ENCODE measurements around the gene ARAP1. TPM values are rescaled to one million over a fixed set of nuclear protein-coding genes. Genes with fewer than 3 reads are reported as not detected.
A peak's percentile ranks its signal among the peaks of the same experiment; 100 is the strongest.

ARAP1 gene
- total RNA-seq, 4 donors from 2014 or later = 122 to 285 (median 145) TPM

- H3K4me1 ChIP-seq = peaks cover 13 to 60% (median 36%) of the 10 kb centered on the region in 4 donors
- DNase-seq = no peak
- peaks cover 0 to 14% (median 0%) of the 10 kb centered on the region in 3 donors for H3K36me3 ChIP-seq
- H3K4me3 ChIP-seq = peak overlapping the region; percentile 46 to 79 (median 56)
- no peaks in the 10 kb centered on the region for H3K9me3 ChIP-seq
- TF ChIP-seq POLR2A (IDR thresholded peaks at IDR 0.05) = peak in 1 of 2 donors; percentile 27
- TF ChIP-seq, protein P1, sequence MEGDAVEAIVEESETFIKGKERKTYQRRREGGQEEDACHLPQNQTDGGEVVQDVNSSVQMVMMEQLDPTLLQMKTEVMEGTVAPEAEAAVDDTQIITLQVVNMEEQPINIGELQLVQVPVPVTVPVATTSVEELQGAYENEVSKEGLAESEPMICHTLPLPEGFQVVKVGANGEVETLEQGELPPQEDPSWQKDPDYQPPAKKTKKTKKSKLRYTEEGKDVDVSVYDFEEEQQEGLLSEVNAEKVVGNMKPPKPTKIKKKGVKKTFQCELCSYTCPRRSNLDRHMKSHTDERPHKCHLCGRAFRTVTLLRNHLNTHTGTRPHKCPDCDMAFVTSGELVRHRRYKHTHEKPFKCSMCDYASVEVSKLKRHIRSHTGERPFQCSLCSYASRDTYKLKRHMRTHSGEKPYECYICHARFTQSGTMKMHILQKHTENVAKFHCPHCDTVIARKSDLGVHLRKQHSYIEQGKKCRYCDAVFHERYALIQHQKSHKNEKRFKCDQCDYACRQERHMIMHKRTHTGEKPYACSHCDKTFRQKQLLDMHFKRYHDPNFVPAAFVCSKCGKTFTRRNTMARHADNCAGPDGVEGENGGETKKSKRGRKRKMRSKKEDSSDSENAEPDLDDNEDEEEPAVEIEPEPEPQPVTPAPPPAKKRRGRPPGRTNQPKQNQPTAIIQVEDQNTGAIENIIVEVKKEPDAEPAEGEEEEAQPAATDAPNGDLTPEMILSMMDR (IDR thresholded peaks at IDR 0.05) = no peak
- H3K27me3 ChIP-seq = no peaks in the 10 kb centered on the region
- H3K27ac ChIP-seq = peak overlapping the region; percentile 81 to 90 (median 89)
Measured at GRCh38 chr11:72720784-72721183, 31.4 kb downstream of the ARAP1 start.

DNA sequence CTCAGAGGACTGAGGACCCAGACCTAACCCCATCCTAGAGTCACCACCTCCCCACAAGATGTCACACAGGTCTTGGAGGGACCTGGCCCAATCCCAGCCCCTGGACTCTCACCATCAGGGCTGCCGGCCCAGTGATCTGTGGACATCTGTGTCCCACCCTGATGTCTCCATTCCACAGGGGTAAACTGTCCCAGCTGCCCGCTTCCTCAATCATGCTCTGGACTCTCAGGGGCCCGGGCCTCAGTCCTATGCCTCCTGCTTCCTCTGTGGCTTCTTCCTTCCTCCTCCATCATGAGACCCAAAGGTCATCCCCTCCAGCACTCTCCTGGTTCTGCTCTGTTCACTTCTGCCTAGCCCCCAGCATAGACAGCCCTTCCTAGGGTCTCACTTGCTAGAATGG lies 32.2 kb downstream of the ARAP1 start:
- DNase-seq = no peak
- TF ChIP-seq POLR2A (IDR thresholded peaks at IDR 0.05) = no peak
- TF ChIP-seq, protein P1 (IDR thresholded peaks at IDR 0.05) = no peak
- H3K4me3 ChIP-seq = peak overlapping the region in 2 of 4 donors; percentile 54 to 79
- peak overlapping the region in 2 of 4 donors; percentile 89 for H3K27ac ChIP-seq
- H3K27me3 ChIP-seq = no peaks in the 10 kb centered on the region
- no peaks in the 10 kb centered on the region for H3K9me3 ChIP-seq
- H3K36me3 ChIP-seq = peaks cover 0 to 14% (median 0%) of the 10 kb centered on the region in 3 donors
- peaks cover 13 to 63% (median 33%) of the 10 kb centered on the region in 4 donors for H3K4me1 ChIP-seq

GRCh38 chr11:72719551-72719950 lies 32.7 kb downstream of the ARAP1 start:
- H3K27ac ChIP-seq = peak overlapping the region in 2 of 4 donors; percentile 16 to 40
- H3K36me3 ChIP-seq = peaks cover 0 to 18% (median 0%) of the 10 kb centered on the region in 3 donors
- no peaks in the 10 kb centered on the region for H3K27me3 ChIP-seq
- TF ChIP-seq, protein P1 (IDR thresholded peaks at IDR 0.05) = no peak
- H3K4me1 ChIP-seq = peaks cover 13 to 68% (median 32%) of the 10 kb centered on the region in 4 donors
- no peaks in the 10 kb centered on the region for H3K9me3 ChIP-seq
- no peak for DNase-seq
- H3K4me3 ChIP-seq = peak overlapping the region in 2 of 4 donors; percentile 54 to 79

GRCh38 chr11:72719144-72719543 lies 33.1 kb downstream of the ARAP1 start:
- H3K36me3 ChIP-seq = peaks cover 0 to 21% (median 0%) of the 10 kb centered on the region in 3 donors
- H3K27me3 ChIP-seq = no peaks in the 10 kb centered on the region
- no peak for DNase-seq
- H3K27ac ChIP-seq = peak overlapping the region in 2 of 4 donors; percentile 16 to 40
- peak overlapping the region in 1 of 4 donors; percentile 6 for H3K4me3 ChIP-seq
- no peaks in the 10 kb centered on the region for H3K9me3 ChIP-seq
- TF ChIP-seq POLR2A (IDR thresholded peaks at IDR 0.05) = no peak
- TF ChIP-seq, protein P1 (IDR thresholded peaks at IDR 0.05) = no peak
- peaks cover 13 to 70% (median 32%) of the 10 kb centered on the region in 4 donors for H3K4me1 ChIP-seq

DNA sequence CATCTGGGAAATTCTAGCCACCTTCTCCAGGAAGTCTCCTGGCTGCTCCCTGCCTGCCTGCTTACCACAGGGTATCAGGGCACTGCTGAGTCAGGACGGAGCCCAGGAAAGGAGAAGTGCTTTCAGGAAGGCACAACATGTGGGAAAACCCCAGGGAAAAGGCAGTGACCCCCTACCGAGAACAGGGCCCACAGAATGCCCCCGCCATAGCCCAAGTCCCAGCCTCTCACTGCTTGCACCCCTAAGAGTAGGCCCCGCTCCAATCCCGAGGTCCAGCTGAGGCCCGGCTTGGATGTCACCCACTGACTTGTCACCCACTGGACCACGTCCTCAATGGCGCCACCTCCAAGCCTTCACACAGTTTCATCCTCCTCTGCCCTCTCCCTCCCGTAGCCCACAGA lies 34.1 kb downstream of the ARAP1 start:
- no peak for TF ChIP-seq POLR2A (IDR thresholded peaks at IDR 0.05)
- Histone ChIP-seq H3K27ac (no peak overlapping the region), H3K36me3 (peaks cover 0 to 27% (median 0%) of the 10 kb centered on the region in 3 donors), H3K9me3 (no peaks in the 10 kb centered on the region), H3K4me1 (peaks cover 10 to 62% (median 30%) of the 10 kb centered on the region in 4 donors), H3K4me3 (no peak overlapping the region), H3K27me3 (no peaks in the 10 kb centered on the region)
- no peak for DNase-seq

- H3K36me3 ChIP-seq = peaks cover 0 to 36% (median 0%) of the 10 kb centered on the region in 3 donors
- H3K4me3 ChIP-seq = no peak overlapping the region
- H3K9me3 ChIP-seq = no peaks in the 10 kb centered on the region
- H3K4me1 ChIP-seq = peaks cover 6 to 57% (median 22%) of the 10 kb centered on the region in 4 donors
- no peak for DNase-seq
- no peak for TF ChIP-seq POLR2A (IDR thresholded peaks at IDR 0.05)
- TF ChIP-seq, protein P1 (IDR thresholded peaks at IDR 0.05) = no peak
- no peak overlapping the region for H3K27ac ChIP-seq
- no peaks in the 10 kb centered on the region for H3K27me3 ChIP-seq
Measured at GRCh38 chr11:72716788-72717435, 35.3 kb downstream of the ARAP1 start.

Data from Peyer's patch (tissue), 4 donors.